ENCODE results near the gene ITPRIPL1.
A peak's percentile ranks its signal among the peaks of the same experiment; 100 is the strongest.
"Not testable (repeated sequence)": the region's sequence is repeated elsewhere in the genome, so short reads cannot be mapped to it uniquely, and the experiment has no call there.

The ITPRIPL1 gene, protein sequence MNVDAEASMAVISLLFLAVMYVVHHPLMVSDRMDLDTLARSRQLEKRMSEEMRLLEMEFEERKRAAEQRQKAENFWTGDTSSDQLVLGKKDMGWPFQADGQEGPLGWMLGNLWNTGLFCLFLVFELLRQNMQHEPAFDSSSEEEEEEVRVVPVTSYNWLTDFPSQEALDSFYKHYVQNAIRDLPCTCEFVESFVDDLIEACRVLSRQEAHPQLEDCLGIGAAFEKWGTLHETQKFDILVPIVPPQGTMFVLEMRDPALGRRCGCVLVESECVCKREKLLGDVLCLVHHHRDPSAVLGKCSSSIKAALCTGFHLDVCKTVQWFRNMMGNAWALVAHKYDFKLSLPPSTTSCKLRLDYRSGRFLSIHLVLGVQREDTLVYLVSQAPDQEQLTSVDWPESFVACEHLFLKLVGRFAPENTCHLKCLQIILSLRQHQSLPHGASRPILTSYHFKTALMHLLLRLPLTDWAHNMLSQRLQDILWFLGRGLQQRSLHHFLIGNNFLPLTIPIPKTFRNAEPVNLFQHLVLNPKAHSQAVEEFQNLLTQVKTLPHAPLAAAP

DNA sequence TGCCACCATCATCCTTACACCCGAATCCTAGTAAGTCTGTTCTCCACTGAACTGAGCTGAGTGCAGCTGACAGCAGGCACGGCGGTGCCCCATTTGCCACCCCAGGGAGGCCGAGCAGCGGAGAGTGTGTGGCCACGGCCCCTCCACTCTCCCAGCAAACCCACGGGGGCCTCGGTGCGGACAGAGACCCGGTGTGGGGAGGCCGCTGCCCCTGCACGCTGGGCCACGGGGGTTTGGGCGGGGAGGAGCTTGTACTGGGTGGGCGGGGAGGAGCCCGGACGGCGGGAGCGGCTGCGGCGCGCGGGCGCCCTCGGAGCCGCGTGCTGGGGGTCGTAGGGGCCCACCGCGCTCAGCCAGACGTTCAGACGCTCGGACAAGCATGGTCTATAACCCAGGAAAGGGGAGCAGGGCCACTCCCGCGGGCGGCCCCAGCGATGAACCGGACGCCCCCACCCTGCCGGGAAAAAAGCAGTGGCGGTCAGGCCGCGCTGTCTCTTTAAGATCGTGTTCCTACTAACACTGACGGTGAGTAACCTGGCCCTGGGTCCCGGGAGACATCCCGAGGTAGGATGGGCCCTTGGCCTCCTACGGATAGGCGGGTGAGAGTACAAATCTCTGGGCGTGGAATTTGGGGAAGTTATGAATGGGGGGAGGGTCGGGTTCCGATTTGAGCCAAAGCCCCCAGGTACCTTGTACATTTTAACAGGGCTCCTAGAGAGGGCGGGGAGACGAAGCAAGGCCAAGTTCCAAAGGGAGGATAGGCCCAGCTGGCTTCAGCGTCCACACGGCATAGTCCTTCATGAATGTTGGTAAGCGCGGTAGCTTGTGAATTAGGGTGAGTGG is at the start of gene ITPRIPL1:
TSS of gene ITPRIPL1 (plus strand) at position 277 of the 843 bp plus-strand sequence. CDS start at position 800, 523 bp downstream.
- DNase-seq (ENCODE audit: low read depth), result no peak

DNA sequence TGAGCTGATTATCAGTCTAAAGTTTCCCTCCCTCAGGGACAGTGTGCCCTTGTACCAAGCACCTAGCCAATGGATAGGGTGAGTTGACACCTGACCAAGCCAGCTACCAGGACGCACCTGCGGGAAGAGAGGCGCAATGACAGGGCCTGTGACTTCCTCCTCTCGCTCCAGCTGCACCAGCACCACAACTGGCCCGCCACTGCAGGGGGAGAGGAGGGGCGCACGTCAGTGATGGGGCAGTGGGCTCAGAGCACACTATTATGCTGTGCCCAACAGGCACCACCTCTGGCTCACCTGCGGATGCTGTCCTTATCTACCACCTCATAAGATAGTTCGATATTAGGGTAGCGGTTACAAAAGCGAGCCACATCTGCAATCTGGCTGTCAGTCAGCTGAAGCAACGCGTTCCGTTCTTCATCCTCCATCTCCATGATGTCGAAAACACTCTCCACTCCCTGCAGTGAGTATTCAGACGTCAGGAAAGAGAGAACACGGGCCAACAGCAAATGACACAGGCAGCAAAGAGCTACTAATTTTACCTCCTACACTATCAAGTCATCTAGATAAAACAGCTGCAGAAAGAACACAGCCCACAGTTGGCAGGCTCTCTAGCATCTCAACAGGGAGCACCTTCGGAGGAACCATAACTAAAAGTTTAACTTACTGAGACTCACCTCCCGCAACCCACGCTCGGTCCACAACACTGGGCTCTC is 48.2 kb upstream of the ITPRIPL1 start:
- no peak for DNase-seq (ENCODE audit: low read depth)

DNA sequence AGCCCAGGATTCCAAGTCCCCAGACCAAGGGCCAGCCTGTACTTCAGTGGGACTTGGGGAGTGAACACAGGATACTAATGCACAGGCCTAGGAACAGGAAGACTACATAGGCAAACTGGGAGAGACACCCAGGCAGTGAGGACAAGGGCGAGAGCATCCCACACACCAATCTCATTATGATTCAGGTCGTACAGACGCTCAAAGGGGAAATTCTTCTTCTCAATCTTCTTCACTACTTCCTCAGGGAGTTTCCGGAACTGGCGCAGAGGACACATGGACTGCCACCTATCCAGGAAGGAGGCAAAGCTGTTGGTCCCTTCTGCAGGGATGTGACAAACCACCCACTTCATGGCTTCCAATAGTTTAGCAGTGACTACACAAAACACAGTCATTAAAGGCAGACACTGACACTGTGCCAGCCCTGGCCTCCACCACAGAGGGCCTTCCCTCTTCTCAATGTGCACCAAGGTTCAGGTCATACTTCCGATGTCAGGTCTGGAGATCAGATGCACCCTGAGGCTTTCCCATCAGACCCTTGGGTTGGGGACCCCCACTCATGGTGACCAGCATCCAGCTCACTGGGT is 37.8 kb upstream of the ITPRIPL1 start:
- DNase-seq (ENCODE audit: low read depth), result no peak

DNA sequence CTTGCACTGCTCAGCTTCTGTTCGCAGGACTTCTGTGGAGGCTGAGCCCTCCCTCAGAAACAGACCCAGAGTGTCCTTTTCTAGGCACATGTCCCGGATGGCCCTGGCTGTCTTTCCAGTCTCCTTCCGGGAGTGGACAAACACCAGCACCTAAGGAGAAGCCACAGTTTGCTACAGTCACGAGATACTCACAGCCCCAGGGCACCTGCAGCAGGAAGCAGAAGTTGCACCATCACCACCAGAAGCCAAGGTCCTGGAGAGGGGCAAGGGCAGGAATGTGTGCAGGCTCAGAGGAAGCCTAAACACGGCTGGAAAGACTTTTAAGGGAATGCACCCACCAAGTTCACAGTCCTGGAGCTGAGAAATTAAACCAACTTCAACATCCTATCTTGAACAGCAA is 33.4 kb upstream of the ITPRIPL1 start:
- no peak for DNase-seq (ENCODE audit: low read depth)

DNA sequence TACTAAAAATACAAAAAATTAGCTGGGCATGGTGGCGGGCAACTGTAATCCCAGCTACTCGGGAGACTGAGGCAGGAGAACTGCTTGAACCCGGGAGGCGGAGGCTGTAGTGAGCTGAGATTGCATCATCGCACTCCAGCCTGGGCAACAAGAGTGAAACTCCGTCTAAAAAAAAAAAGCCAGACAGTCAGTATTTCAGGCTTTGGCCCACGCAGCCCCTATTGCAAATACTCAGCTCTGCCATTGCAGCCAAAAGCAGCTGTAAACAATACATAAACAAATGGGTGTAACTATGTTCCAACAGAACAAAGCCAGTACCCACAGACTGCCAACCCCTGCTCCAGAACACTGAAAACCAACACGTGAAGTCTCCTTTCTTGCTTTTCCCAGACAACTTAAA is 30.8 kb upstream of the ITPRIPL1 start:
- DNase-seq (ENCODE audit: low read depth), result not testable (repeated sequence)

DNA sequence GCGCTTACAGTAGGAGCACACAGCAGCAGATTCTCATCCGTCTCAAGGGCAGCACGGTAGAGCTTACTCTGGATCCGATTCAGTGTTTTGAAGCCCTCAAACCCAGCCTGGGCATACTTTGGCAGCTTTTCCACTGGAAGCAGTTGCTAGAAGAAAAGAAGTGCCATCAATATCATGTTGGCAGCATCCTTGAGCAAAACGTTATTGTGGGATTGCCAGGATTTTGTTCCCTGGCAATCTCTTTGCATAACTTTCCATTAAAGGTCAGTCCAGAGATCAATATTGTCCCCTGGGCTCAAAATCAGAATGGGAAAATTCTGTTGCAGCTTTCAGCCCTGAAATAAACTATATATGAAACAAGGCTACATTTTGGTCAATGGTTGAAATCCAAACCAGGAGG is 28.2 kb upstream of the ITPRIPL1 start:
- no peak for DNase-seq (ENCODE audit: low read depth)

DNA sequence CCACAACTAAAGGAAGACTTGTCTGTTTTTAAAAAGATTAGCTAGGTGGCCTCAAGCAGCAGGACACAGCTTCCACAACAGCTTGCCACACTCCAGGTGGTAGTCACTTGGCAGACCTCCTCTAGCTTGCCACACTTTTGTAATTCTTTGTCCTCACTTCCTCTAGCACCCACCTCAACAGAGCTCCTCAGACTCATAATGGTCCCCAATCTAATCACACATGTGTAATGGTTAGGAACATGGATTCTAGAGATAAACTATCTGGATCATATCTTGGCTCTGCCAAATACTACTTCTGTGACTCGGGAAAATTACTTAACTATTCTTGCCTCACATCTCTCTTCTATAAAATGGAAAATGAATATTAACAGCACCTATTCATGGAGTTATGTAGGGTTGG is 23.3 kb upstream of the ITPRIPL1 start:
- DNase-seq (ENCODE audit: low read depth), result no peak

DNA sequence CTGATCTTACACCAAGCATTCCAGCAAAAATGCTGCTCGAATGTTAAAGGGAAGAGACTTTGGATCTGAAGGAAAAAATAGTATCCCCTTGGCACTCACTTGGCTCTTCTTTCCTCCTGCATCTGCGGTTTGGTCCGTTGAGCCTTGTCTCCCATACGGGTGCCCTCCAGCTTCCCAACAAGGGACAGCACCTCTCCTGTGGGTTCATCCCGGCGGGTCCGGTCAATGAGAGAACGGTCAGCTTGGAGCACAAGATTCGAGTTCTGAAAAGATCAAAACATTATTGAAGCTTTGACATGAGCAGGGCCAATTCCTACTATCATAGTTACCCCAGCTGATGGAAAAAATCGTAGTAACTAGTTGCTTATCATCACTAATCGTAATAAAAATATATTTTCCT is 20.5 kb upstream of the ITPRIPL1 start:
- no peak for DNase-seq (ENCODE audit: low read depth)

DNA sequence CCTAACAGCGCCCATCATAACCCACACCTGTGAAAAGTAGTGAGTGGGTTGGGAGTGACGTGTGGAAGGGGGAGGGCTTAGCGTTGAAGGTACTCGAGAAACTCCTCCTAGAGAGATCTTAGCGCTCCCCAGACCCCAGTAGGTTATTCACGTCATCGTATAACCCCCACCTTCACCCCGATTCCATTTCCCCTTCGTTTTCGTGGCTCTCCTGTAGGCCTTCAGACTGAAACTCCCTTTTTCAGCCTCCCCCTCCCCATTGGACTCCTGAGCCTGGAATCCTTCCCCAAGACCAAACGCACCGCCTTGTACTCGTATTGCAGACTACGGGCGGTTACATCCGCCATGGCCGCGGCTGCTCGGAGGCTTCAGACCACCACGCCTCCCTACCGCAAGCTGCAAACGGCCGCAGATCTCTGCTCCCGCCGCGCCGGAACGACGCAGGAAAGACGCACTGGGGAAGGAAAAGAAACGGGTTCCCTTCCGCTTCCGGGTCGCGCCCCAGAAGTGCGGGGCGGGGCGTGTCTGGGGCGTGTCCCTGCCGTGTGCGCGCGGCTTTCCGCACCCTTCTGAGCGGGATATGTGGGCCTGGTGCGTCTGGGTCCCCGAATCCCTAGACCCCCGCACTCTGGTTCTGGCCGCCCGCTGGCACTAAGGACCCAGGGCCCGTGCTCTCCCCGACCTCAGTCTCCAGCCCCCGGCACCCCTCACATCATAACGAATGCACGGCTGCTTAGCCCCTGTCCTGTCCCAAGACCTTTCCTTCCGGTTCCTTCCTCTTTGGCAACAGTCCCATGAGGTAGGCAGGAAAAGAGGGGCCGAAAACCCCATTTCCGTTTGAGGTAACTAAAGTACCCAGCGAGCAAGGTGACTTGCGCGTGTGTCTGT is 19.8 kb upstream of the ITPRIPL1 start, which contains the start of gene SNRNP200:
TSS of gene SNRNP200 (minus strand) at position 456 of the 888 bp plus-strand sequence. CDS start at position 347, 109 bp downstream.
- peak; percentile 84 for DNase-seq (ENCODE audit: low read depth)

DNA sequence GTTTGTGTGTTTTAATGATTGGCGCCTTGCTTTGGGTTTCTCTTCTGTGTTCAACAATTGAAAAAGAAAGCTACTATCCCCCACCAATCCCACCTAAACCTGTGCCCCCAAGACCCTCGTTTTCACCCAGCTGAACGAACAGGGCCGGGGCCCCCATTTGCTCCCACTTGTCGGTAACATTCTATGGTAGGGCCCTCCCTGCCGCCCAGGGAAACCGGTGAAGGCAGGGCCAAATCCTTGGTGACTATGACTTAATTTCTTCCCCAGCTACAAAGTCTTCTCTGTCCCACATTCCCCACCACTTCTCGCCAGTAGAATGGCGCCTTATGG is 19.2 kb upstream of the ITPRIPL1 start:
- DNase-seq (ENCODE audit: low read depth), result no peak

DNA sequence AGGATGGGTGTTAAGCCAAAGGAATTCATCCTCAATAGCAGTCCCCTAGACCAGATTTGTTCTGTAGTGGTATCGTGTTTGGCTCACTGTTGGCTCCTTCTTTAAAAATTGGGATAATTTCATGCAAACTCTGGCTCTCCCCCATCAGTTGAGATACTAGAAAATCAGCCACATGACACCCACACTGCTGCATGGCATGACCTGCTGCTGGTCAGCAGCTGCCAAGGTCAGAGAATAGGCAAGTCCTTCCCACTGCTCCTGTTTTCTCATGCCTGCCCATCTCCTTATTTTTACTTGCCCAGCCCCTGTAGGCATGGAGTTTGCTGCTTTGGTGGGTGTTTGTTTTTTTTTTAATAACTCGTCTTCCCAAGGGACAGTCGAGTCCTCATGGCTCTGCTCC is 18.7 kb upstream of the ITPRIPL1 start:
- DNase-seq (ENCODE audit: low read depth), result no peak

DNA sequence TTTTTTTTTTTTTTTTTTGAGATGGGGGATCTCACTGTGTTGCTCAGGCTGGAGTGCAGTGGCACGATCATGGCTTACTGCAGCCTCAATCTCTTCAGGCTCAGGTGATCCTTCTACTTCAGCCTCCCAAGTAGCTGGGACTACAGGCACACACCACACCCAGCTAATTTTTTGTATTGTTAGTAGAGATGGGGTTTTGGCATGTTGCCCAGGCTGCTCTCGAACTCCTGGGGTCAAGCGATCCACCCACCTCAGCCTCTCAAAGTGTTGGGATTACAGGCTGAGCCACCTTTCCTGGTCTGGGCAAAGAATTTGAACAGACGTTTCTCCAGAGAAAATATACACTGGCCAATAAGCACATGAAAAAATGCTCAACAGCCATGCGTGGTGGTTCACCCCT is 16.9 kb upstream of the ITPRIPL1 start:
- DNase-seq (ENCODE audit: low read depth), result no peak

DNA sequence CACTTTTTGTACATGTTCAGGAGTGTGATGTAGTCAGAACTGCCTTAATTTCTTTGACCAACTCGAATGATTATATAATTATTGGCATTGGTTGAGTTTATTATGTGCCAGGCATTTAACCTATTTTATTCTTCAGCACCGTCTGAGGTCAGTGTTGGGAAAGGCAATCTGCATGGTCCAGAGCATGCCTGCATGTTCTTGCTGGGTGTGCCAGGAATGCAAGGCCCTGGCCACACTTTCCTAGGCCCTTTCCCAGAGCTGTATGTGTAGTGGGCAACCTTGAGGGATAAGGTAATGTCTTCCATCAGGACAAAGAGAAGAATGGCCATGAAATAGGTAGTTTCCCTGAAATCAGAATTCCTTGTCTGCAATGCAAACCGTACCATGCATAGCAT is 10.1 kb upstream of the ITPRIPL1 start:
- no peak for DNase-seq (ENCODE audit: low read depth)

DNA sequence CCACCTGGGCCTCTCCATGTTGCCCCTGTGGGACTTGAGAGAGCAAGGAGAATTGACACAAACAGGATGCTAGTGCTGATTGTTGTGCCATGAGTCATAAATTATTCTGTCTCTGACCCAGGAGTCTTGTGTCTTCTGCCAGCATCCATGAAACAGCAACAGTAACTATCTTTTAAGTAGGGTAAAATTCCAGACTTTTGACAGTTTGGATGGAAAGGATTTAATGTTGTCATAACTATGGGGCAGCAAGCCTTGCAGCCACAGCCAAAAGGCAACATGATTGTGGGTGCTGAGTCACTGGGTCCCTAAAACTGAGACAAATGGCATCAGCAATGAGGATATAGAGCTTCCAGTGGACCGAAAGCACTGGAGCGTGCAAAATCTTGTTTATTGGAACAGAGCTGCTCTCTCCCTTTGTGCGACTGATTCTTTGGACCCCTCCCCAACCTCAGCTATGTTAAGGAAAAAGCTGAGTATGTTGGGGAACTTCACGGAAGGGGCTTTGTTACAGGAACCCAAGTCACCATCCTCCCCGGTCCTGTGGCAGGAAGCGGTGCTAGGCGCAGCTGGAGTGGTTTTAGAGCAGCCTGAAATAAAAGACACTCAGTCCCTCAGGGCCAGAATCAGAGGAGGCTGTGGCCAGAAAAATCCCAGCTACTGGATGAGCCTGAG is 9.6 kb upstream of the ITPRIPL1 start:
- DNase-seq (ENCODE audit: low read depth), result no peak

DNA sequence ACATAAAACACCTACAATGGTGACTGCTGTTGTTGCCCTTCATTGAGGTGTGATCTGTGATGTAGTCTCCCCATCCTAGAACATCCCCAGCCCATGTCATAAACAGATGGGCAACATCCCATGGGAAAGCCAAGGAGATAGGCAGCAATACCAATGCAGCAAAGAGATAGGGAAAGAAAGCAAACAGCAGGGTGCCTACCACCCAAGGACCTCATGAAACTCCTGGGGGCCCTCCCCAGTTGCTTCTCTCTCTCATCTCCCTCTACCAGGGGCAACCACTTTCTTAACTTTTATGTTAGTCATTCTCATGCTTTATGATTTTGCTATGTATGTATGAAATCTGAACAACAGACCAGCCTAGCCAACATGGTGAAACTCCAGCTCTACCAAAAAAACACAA is 8.1 kb upstream of the ITPRIPL1 start:
- DNase-seq (ENCODE audit: low read depth), result no peak

DNA sequence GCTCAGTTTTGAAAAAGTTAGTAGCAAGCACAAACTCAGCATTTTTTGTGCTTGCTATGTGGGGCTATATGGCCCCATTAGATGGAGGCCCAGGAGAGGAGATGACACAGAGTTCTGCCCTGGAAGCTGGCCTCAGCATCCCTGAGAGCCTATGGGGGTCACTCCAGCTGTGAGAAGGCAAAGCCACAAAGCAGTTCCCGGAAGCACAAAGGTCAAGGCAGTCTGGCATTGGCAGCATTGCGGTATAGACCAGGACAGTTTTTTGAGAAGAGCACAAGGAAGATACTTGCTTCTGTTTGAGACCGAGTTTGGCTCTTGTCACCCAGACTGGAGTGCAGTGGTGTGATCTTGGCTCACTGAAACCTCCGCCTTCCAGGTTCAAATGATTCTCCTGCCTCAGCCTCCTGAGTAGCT is 7.5 kb upstream of the ITPRIPL1 start:
- no peak for DNase-seq (ENCODE audit: low read depth)

DNA sequence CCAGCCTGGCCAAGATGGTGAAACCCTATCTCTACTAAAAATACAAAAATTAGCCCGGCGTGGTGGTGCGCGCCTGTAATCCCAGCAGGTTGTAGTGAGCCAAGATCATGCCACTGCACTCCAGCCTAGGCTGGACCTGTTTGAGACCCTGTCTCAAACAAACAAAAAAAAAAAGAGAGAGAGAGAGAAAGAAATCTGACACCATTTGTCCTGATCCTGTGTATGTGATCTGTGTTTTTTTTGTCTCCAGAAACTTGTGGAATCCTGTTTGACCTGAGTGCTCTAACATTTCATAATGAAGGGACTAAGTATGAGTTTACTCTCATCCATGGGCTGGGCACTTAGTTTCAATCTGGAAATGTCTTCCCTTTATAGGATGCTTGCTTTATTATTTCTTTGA is 6.4 kb upstream of the ITPRIPL1 start:
- DNase-seq (ENCODE audit: low read depth), result no peak

DNA sequence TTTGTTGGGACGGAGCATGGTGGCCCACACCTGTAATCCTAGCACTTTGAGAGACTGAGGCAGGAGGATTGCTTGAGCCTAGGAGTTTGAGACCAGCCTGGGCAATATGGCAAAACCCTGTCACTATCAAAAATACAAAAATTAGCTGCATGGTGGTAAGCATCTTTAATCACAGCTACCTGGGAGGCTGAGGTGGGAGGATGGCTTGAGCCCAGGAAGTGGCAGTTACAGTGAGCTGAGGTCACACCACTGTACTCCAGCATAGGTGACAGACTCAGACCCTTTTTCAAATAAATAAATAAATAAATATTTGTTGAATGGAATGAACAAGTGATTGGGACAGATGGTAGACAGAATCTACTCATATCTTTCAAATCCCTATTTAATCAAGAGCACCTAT is 5.7 kb upstream of the ITPRIPL1 start:
- no peak for DNase-seq (ENCODE audit: low read depth)

DNA sequence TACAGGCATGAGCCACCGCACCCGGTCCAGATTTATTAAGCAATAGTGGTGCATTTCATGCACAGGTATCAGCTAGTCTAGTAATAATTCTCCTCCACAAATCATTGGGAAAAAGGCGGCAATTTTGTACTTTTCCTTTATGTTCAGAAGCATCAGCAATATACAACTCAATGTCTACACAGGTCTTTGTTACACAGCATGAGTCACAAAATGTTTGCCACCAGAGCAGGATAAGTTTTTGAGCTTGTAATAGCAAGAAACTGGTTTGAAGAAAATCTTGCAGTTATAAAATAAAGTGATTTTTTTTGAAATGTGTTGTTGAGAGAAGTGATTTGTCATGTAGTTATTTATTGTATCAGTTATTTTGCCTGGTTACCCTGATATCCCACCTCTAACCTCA is 4.8 kb upstream of the ITPRIPL1 start:
- DNase-seq (ENCODE audit: low read depth), result no peak
